HepG2 (cell line): ENCODE measurements around the gene CSNK1G1. TPM values are rescaled to one million over a fixed set of nuclear protein-coding genes. Genes with fewer than 3 reads are reported as not detected.

ENCODE experiments used
- ARHGAP35 ChIP-seq: sonication (generic); formaldehyde crosslinking; IDR thresholded peaks from 2 replicates; pipeline ENCODE4 v1.9.0; 2022; ENCODE audit warnings: mild to moderate bottlenecking, inconsistent platforms, moderate library complexity, missing genetic modification reagents, borderline replicate concordance
- BHLHE40 ChIP-seq: IDR thresholded peaks from 2 replicates; pipeline ENCODE4 v1.6.1; 2011; ENCODE audit warnings: low read length, improper control_type of control experiment
- CAMTA2 ChIP-seq: sonication (generic); formaldehyde crosslinking; IDR thresholded peaks from 2 replicates; pipeline ENCODE4 v1.4.0; 2020; ENCODE audit warnings: mild to moderate bottlenecking, missing genetic modification reagents, borderline replicate concordance
- E2F1 ChIP-seq: sonication (generic); formaldehyde crosslinking; IDR thresholded peaks from 2 replicates; pipeline ENCODE4 v1.5.0; 2020; ENCODE audit warnings: missing genetic modification reagents
- ELF1 ChIP-seq: sonication (generic); formaldehyde crosslinking; IDR thresholded peaks from 2 replicates; pipeline ENCODE4 v1.4.0; 2020; ENCODE audit warnings: missing genetic modification reagents
- HDAC2 ChIP-seq: sonication (generic); formaldehyde crosslinking; IDR thresholded peaks from 2 replicates; pipeline ENCODE4 v1.4.0; 2020; ENCODE audit warnings: missing genetic modification reagents
- IKZF4 ChIP-seq: sonication (generic); formaldehyde crosslinking; IDR thresholded peaks from 2 replicates; pipeline ENCODE4 v1.5.1; 2020; ENCODE audit warnings: borderline replicate concordance, mild to moderate bottlenecking, low read depth, missing genetic modification reagents; ENCODE audit errors: not compliant biosample characterization
- KAT7 ChIP-seq: IDR thresholded peaks from 2 replicates; pipeline ENCODE4 v1.6.1; 2018; ENCODE audit warnings: borderline replicate concordance, missing compliant biosample characterization
- MED13 ChIP-seq: sonication (generic); formaldehyde crosslinking; IDR thresholded peaks from 2 replicates; pipeline ENCODE4 v1.5.0; 2020; ENCODE audit warnings: missing genetic modification reagents
- NFIC ChIP-seq: IDR thresholded peaks from 2 replicates; pipeline ENCODE4 v1.6.1; 2012; ENCODE audit warnings: mild to moderate bottlenecking, low read length, inconsistent platforms
- PTBP1 ChIP-seq: fragments of 200-400 bp; formaldehyde crosslinking; IDR thresholded peaks from 2 replicates; pipeline ENCODE4 v1.6.1; 2018; ENCODE audit warnings: low read length, low read depth; ENCODE audit not compliant: poor library complexity, severe bottlenecking
- RFX3 ChIP-seq: IDR thresholded peaks from 2 replicates; pipeline ENCODE4 v1.6.1; 2016; ENCODE audit warnings: missing biosample characterization, missing genetic modification reagents
- SRSF1 ChIP-seq: fragments of 200-400 bp; formaldehyde crosslinking; optimal IDR thresholded peaks from 2 replicates; pipeline ENCODE3; 2017; ENCODE audit warnings: mild to moderate bottlenecking, low read depth, low read length, moderate library complexity
- TEAD3 ChIP-seq: optimal IDR thresholded peaks from 2 replicates; pipeline ENCODE3; 2016; ENCODE audit warnings: borderline replicate concordance
- ZNF17 ChIP-seq: sonication (generic); formaldehyde crosslinking; IDR thresholded peaks from 2 replicates; pipeline ENCODE4 v1.5.0; 2020; ENCODE audit warnings: mild to moderate bottlenecking, missing genetic modification reagents
- ZNF317 ChIP-seq: sonication (generic); formaldehyde crosslinking; IDR thresholded peaks from 2 replicates; pipeline ENCODE4 v1.5.0; 2020; ENCODE audit warnings: mild to moderate bottlenecking, missing genetic modification reagents
- ZNF800 ChIP-seq: sonication (generic); formaldehyde crosslinking; IDR thresholded peaks from 2 replicates; pipeline ENCODE4 v1.4.0; 2020; ENCODE audit warnings: missing genetic modification reagents
- polyA plus RNA-seq, 8 experiments: library from polyadenylated mRNA; depleted of rRNA in 3 of 8; stranded (reverse) in 7 of 8; unstranded in 1 of 8; fragments of >200 nt; fragmentation: Illumina TruSeq in 4 of 8; extraction: Trizol in 4 of 8; gene quantifications; 2 replicates each; pipeline versions ENCODE4 v1.2.1 to v1.2.3, GENCODE V29; 2011 to 2016; ENCODE audit warnings: low read depth in 4 of 8, missing spikeins in 1 of 8, mixed read lengths in 1 of 8; ENCODE audit not compliant: insufficient read depth in 1 of 8
- total RNA-seq, 5 experiments: library from RNA; depleted of rRNA; stranded (reverse); fragments of >200 nt; fragmentation: Illumina TruSeq; extraction: Trizol; gene quantifications; 2 replicates each; pipeline ENCODE4 v1.2.3, GENCODE V29; 2016; ENCODE audit warnings: low read depth in 1 of 5
- TF ChIP-seq, protein P1 (sequence below): sonication (generic); formaldehyde crosslinking; IDR thresholded peaks from 2 replicates; pipeline ENCODE4 v1.4.0; 2020; ENCODE audit warnings: missing genetic modification reagents
- TF ChIP-seq, protein P2 (sequence below): sonication (generic); formaldehyde crosslinking; IDR thresholded peaks from 2 replicates; pipeline ENCODE4 v1.8.0; 2022; ENCODE audit warnings: missing genetic modification reagents, mild to moderate bottlenecking, borderline replicate concordance
- TF ChIP-seq, protein P3 (sequence below): sonication (generic); formaldehyde crosslinking; IDR thresholded peaks from 2 replicates; pipeline ENCODE4 v1.4.0; 2020; ENCODE audit warnings: missing genetic modification reagents

The CSNK1G1 gene
- total and polyA plus RNA-seq, 2 of the 13 experiments (the other 11 are each of a cell fraction or from before 2014, with no cell fraction given): 8.5 to 12.6 TPM

- TF ChIP-seq ZNF317: no peak; the same call in 1 of the 2 replicates
- TF ChIP-seq ZNF17 (CRISPR knock-in tag): no peak
- TF ChIP-seq RFX3: peak; percentile 96
- no peak for TF ChIP-seq E2F1 (CRISPR knock-in tag)
- TF ChIP-seq BHLHE40: no peak
- no peak for TF ChIP-seq ZNF800 (CRISPR knock-in tag)
- TF ChIP-seq ELF1 (CRISPR knock-in tag): peak; percentile 99
- TF ChIP-seq, protein P1, sequence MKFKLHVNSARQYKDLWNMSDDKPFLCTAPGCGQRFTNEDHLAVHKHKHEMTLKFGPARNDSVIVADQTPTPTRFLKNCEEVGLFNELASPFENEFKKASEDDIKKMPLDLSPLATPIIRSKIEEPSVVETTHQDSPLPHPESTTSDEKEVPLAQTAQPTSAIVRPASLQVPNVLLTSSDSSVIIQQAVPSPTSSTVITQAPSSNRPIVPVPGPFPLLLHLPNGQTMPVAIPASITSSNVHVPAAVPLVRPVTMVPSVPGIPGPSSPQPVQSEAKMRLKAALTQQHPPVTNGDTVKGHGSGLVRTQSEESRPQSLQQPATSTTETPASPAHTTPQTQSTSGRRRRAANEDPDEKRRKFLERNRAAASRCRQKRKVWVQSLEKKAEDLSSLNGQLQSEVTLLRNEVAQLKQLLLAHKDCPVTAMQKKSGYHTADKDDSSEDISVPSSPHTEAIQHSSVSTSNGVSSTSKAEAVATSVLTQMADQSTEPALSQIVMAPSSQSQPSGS (CRISPR knock-in tag): peak; percentile 43; the same call in 1 of the 2 replicates
- TF ChIP-seq SRSF1: no peak
- TF ChIP-seq KAT7 (CRISPR knock-in tag): peak; percentile 56; the same call in 1 of the 2 replicates
- no peak; the same call in 1 of the 2 replicates for TF ChIP-seq MED13 (CRISPR knock-in tag)
- TF ChIP-seq ARHGAP35 (CRISPR knock-in tag): no peak
- TF ChIP-seq, protein P2, sequence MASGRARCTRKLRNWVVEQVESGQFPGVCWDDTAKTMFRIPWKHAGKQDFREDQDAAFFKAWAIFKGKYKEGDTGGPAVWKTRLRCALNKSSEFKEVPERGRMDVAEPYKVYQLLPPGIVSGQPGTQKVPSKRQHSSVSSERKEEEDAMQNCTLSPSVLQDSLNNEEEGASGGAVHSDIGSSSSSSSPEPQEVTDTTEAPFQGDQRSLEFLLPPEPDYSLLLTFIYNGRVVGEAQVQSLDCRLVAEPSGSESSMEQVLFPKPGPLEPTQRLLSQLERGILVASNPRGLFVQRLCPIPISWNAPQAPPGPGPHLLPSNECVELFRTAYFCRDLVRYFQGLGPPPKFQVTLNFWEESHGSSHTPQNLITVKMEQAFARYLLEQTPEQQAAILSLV (CRISPR knock-in tag): no peak
- TF ChIP-seq, protein P3, sequence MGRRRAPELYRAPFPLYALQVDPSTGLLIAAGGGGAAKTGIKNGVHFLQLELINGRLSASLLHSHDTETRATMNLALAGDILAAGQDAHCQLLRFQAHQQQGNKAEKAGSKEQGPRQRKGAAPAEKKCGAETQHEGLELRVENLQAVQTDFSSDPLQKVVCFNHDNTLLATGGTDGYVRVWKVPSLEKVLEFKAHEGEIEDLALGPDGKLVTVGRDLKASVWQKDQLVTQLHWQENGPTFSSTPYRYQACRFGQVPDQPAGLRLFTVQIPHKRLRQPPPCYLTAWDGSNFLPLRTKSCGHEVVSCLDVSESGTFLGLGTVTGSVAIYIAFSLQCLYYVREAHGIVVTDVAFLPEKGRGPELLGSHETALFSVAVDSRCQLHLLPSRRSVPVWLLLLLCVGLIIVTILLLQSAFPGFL (CRISPR knock-in tag): no peak
- no peak for TF ChIP-seq CAMTA2
- no peak for TF ChIP-seq PTBP1
- no peak for TF ChIP-seq IKZF4
- no peak for TF ChIP-seq NFIC
- peak; percentile 21 for TF ChIP-seq HDAC2 (CRISPR knock-in tag)
- peak; percentile 5 for TF ChIP-seq TEAD3 (CRISPR knock-in tag)
These were observed at the start of gene CSNK1G1 (continued) for GRCh38 chr15:64355944-64356709.
